ENCODE results near the gene ZNF664.

The ZNF664 gene

DNA sequence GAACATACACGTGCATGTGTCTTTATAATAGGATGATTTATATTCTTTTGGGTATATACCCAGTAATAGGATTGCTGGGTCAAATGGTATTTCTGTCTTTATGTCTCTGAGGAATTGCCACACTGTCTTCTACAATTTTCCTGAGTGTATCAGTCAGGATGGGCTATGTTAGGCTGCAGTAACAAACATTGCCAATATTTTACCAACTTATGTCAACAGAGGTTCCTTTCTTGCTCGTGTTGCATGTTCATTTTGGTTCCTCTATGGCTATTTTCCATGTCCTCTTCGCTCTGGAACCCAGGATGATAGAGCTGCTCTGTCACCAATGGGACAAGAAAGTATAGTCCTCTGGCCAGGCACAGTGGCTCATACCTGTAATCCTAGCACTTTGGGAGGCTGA, 86.7 kb downstream of the ZNF664 start:
- TF ChIP-seq, protein P1, sequence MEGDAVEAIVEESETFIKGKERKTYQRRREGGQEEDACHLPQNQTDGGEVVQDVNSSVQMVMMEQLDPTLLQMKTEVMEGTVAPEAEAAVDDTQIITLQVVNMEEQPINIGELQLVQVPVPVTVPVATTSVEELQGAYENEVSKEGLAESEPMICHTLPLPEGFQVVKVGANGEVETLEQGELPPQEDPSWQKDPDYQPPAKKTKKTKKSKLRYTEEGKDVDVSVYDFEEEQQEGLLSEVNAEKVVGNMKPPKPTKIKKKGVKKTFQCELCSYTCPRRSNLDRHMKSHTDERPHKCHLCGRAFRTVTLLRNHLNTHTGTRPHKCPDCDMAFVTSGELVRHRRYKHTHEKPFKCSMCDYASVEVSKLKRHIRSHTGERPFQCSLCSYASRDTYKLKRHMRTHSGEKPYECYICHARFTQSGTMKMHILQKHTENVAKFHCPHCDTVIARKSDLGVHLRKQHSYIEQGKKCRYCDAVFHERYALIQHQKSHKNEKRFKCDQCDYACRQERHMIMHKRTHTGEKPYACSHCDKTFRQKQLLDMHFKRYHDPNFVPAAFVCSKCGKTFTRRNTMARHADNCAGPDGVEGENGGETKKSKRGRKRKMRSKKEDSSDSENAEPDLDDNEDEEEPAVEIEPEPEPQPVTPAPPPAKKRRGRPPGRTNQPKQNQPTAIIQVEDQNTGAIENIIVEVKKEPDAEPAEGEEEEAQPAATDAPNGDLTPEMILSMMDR (IDR thresholded peaks at IDR 0.05; ENCODE audit: low read depth, low read length, poor library complexity, severe bottlenecking), result no peak
- TF ChIP-seq EZH2phosphoT487 (IDR thresholded peaks at IDR 0.05; ENCODE audit: borderline replicate concordance, low read length), result no peak
- Histone ChIP-seq H3K27ac (ENCODE audit: low read depth, low read length) (no peak overlapping the region), H3K4me1 (ENCODE audit: control insufficient read depth, low read length) (no peaks in the 10 kb centered on the region), H3F3A (ENCODE audit: control insufficient read depth, insufficient read depth) (no peaks in the 10 kb centered on the region), H3K36me3 (ENCODE audit: control insufficient read depth, low read length) (no peaks in the 10 kb centered on the region), H3K9me3 (ENCODE audit: control insufficient read depth, insufficient read depth, low read length) (peaks cover 4% of the 10 kb centered on the region; the same call in 1 of the 2 replicates), H3K27me3 (ENCODE audit: control insufficient read depth, low read length) (no peaks in the 10 kb centered on the region), H3K9me2 (replicated peaks; ENCODE audit: control insufficient read depth, low read length) (no peaks in the 10 kb centered on the region), H4K20me1 (ENCODE audit: control insufficient read depth, insufficient read depth, low read depth, low read length) (no peaks in the 10 kb centered on the region), H3K4me3 (ENCODE audit: low read length) (no peak overlapping the region), H3K4me2 (ENCODE audit: low read length) (no peak overlapping the region), H3K79me2 (ENCODE audit: control insufficient read depth, low read length) (no peaks in the 10 kb centered on the region)

Data from DOHH2 (cell line).